ENCODE measurements around the gene C19orf25. TPM values are rescaled to one million over a fixed set of nuclear protein-coding genes. Genes with fewer than 3 reads are reported as not detected.

Gene C19orf25
- total RNA-seq, 1 experiment from 2014 or later: 35.0 TPM

GRCh38 chr19:1455002-1455335, 24.0 kb downstream of the C19orf25 start:
- BruUV-seq (replicated peaks): no TSS peak
- Histone ChIP-seq H3K4me1 (ENCODE audit: insufficient read depth, low read length, poor library complexity, severe bottlenecking) (peaks cover 29% of the 10 kb centered on the region), H3K27ac (ENCODE audit: low read depth, low read length, poor library complexity, severe bottlenecking) (no peak overlapping the region), H3K9me3 (ENCODE audit: low read depth, low read length, poor library complexity, severe bottlenecking) (no peaks in the 10 kb centered on the region), H3K36me3 (ENCODE audit: insufficient read depth, low read length, poor library complexity, severe bottlenecking) (no peaks in the 10 kb centered on the region), H3K27me3 (replicated peaks; ENCODE audit: insufficient read depth, low read depth, low read length, poor library complexity) (peaks cover 26% of the 10 kb centered on the region), H3K4me3 (ENCODE audit: low read depth, low read length, poor library complexity, severe bottlenecking) (no peak overlapping the region)
- ChIA-PET POLR2A (ENCODE audit: low non-redundant PET) (interaction anchor here (0.5 to 0.6 kb wide), 2 partner anchors 18 to 673 kb away, joined by 6 to 10 read pairs; no protein-coding TSS in a partner anchor), CTCF (interaction anchor here (0.6 kb wide), 1 partner anchor 91 kb away, joined by 4 read pairs; no protein-coding TSS in a partner anchor)
- DNase-seq (ENCODE audit: low spot score): peak; percentile 57
- TF ChIP-seq EZH2 (IDR thresholded peaks at IDR 0.05; ENCODE audit: borderline replicate concordance, low read depth, low read length, poor library complexity, severe bottlenecking): no peak
- intact Hi-C loops (cut with micrococcal nuclease; ENCODE audit: unreplicated experiment): no loop called here

- DNase-seq (ENCODE audit: low spot score): peak; percentile 60
- H3K4me3 ChIP-seq (ENCODE audit: low read depth, low read length, poor library complexity, severe bottlenecking): no peak overlapping the region
- H3K9me3 ChIP-seq (ENCODE audit: low read depth, low read length, poor library complexity, severe bottlenecking): no peaks in the 10 kb centered on the region
- ChIA-PET CTCF (interaction anchor here (0.6 kb wide), 2 partner anchors 37 to 38 kb away, joined by 3 to 19 read pairs; partner anchors contain the start of gene REEP6), POLR2A (ENCODE audit: low non-redundant PET) (interaction anchor here (0.5 kb wide), 1 partner anchor 15 kb away, joined by 3 read pairs; no protein-coding TSS in a partner anchor)
- intact Hi-C loops (cut with micrococcal nuclease; ENCODE audit: unreplicated experiment): no loop called here
- H3K36me3 ChIP-seq (ENCODE audit: insufficient read depth, low read length, poor library complexity, severe bottlenecking): no peaks in the 10 kb centered on the region
- BruUV-seq (replicated peaks): no TSS peak
- no peak overlapping the region for H3K27ac ChIP-seq (ENCODE audit: low read depth, low read length, poor library complexity, severe bottlenecking)
- H3K27me3 ChIP-seq (replicated peaks; ENCODE audit: insufficient read depth, low read depth, low read length, poor library complexity): peaks cover 32% of the 10 kb centered on the region
- TF ChIP-seq CTCF (conservative IDR thresholded peaks at IDR 0.05; ENCODE audit: low read depth, low read length) (no peak), EZH2 (IDR thresholded peaks at IDR 0.05; ENCODE audit: borderline replicate concordance, low read depth, low read length, poor library complexity, severe bottlenecking) (no peak)
- H3K4me1 ChIP-seq (ENCODE audit: insufficient read depth, low read length, poor library complexity, severe bottlenecking): peaks cover 29% of the 10 kb centered on the region
Measured at GRCh38 chr19:1453525-1454364, 25.3 kb downstream of the C19orf25 start.

- ChIA-PET CTCF (no interaction called here), POLR2A (ENCODE audit: low non-redundant PET) (interaction anchor here (0.5 kb wide), 1 partner anchor 16 kb away, joined by 3 read pairs; no protein-coding TSS in a partner anchor)
- BruUV-seq (replicated peaks): no TSS peak
- Histone ChIP-seq H3K9me3 (ENCODE audit: low read depth, low read length, poor library complexity, severe bottlenecking) (no peaks in the 10 kb centered on the region), H3K27me3 (replicated peaks; ENCODE audit: insufficient read depth, low read depth, low read length, poor library complexity) (peaks cover 32% of the 10 kb centered on the region), H3K4me3 (ENCODE audit: low read depth, low read length, poor library complexity, severe bottlenecking) (no peak overlapping the region), H3K4me1 (ENCODE audit: insufficient read depth, low read length, poor library complexity, severe bottlenecking) (peaks cover 29% of the 10 kb centered on the region), H3K27ac (ENCODE audit: low read depth, low read length, poor library complexity, severe bottlenecking) (no peak overlapping the region), H3K36me3 (ENCODE audit: insufficient read depth, low read length, poor library complexity, severe bottlenecking) (no peaks in the 10 kb centered on the region)
- TF ChIP-seq EZH2 (IDR thresholded peaks at IDR 0.05; ENCODE audit: borderline replicate concordance, low read depth, low read length, poor library complexity, severe bottlenecking) (no peak), CTCF (conservative IDR thresholded peaks at IDR 0.05; ENCODE audit: low read depth, low read length) (no peak)
- DNase-seq (ENCODE audit: low spot score): no peak
- intact Hi-C loops (cut with micrococcal nuclease; ENCODE audit: unreplicated experiment): no loop called here
Measured at GRCh38 chr19:1452802-1453524, 26.1 kb downstream of the C19orf25 start.
